LHCN-M2 (cell line): ENCODE results near the gene APBB3. TPM values are rescaled to one million over a fixed set of nuclear protein-coding genes. Genes with fewer than 3 reads are reported as not detected.

ENCODE experiments used
- DNase-seq: peaks from one replicate; pipeline ENCODE4 v3.0.0-alpha.2; 2012; ENCODE audit warnings: low read depth
- total RNA-seq: library from RNA; depleted of rRNA; stranded (reverse); fragments of >200 nt; gene quantifications from 2 replicates; pipeline ENCODE4 v1.2.3, GENCODE V29; 2014

Gene APBB3
- total RNA-seq, 1 experiment from 2014 or later = 19.4 TPM

GRCh38 chr5:140576776-140577201 lies 12.4 kb upstream of the APBB3 start:
- no peak for DNase-seq

DNA sequence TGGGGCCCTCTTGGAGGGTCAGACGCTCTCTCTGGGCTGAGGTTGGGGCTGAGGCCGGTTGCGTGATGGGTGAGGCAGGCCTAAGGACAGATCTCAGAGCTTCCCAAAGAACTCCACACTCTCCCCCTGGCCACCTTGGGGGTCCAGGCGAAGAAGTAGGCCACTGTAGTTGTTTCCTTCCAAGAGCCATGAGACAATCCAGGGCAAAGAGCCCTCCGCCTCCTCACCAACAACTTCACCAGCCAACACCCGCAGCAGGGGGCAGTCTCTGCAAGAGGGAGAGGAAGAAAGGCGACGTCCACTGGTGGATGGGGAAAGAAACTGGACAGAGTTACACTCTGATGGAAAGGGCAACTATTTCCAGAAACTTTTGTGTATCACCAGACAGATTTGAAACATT lies 10.9 kb upstream of the APBB3 start:
- DNase-seq = peak; percentile 55

DNA sequence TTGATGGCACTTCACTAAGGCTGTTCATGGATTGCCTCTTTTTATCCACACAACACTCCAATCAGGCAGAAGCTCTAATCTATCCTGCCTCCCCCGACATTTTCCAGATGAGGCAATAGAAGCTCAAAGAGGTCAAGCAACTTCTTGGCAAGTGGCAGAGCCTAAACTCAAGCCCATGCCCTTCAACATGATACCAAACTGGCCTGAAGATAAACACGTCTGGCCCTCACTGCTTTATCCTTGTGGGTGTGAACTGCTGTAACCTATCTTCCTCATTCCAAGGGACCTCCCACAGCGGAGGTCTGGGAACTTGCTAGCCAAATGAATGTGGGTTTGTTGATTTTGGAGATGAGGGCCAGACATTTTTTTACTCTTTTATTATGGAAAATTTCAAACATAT lies 9.8 kb upstream of the APBB3 start:
- DNase-seq = no peak

- no peak for DNase-seq
Measured at GRCh38 chr5:140573683-140574082, 9.3 kb upstream of the APBB3 start.

DNA sequence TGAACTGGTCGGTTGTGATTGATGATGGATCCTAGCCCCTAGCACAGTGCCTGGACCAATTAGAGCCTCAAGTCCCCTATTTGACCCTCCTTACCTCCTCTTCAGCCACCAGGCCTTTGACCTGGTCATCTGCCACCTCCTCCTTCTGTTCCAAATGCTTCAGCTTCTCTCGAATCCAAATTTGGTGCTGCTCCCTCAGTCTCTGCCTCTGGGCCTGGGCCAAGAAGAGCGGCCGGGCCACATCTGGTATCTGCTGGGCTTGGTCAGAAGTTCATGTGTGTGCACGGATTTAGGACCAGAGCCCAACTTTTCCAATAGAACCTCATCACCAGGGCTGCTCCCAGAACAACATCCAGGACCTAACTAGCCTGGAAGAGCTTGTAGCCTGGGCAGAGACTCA lies 6.7 kb upstream of the APBB3 start:
- DNase-seq = no peak

- no peak for DNase-seq
Measured at GRCh38 chr5:140570488-140570887, 6.1 kb upstream of the APBB3 start.

DNA sequence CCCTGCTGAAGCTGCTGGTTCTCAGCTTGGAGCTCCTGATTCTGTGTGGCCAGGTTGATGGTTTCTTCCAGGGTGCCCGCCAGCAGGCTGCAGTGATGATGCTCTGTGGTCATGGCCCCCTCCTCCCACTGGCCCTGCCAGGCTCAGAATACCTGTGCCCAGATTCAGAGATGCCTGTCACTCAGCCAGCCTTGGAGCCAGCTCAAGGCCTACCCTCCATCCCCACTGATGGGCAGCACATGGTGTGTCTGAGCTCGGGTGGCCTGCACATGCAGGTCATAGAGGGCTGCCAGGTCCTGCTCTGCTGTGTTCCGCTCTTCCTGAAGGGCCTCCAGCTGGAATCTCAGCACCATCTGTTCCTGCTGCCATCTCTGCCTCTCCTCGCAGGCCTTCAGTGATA lies 5.7 kb upstream of the APBB3 start:
- no peak for DNase-seq

GRCh38 chr5:140569197-140569596 lies 4.8 kb upstream of the APBB3 start:
- no peak for DNase-seq

DNA sequence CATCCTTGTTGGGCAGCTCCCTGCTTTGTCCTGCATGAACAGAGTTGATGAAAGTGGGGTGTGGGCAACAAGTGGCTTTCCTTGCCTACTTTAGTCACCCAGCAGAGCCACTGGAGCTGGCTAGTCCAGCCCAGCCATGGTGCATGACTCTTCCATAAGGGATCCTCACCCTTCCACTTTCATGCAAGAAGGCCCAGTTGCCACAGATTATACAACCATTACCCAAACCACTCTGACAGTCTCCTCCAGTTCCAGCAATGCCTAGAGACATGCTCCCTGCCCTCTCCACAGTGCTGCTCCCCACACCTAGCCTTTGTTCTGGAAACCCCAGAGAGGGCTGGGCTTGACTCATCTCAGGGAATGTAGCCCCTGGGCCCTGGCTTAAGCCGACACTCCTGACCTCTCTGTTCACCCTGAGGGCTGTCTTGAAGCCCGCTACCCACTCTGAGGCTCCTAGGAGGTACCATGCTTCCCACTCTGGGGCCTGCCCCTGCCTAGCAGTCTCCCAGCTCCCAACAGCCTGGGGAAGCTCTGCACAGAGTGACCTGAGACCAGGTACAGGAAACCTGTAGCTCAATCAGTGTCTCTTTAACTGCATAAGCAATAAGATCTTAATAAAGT lies 4.2 kb upstream of the APBB3 start:
- DNase-seq = no peak

DNA sequence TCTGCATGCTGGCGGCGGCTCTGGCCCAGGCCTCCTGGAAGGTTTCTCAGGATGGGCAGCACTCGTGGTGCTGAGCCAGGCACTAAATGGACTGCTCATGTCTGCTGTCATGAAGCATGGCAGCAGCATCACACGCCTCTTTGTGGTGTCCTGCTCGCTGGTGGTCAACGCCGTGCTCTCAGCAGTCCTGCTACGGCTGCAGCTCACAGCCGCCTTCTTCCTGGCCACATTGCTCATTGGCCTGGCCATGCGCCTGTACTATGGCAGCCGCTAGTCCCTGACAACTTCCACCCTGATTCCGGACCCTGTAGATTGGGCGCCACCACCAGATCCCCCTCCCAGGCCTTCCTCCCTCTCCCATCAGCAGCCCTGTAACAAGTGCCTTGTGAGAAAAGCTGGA lies 3.5 kb upstream of the APBB3 start:
- no peak for DNase-seq

- no peak for DNase-seq
Measured at GRCh38 chr5:140567136-140567818, 2.9 kb upstream of the APBB3 start.

DNA sequence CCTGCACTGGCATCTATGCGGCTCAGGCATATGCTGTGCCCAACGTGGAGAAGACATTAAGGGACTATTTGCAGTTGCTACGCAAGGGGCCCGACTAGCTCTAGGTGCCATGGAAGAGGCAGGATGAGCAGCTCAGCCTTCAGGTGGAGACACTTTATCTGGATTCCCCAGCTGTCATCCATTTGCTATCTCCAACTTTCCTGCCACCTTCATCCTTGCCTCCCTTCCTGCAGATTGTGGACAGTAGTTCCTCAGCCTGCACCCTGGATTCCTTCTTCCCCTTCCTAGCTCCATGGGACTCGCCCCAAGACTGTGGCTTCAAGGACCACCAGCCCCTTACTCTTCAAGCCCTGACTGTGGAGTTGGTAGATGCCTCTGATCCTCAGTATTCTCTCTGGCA lies 2.3 kb upstream of the APBB3 start:
- no peak for DNase-seq

GRCh38 chr5:140565780-140566095 lies 1.3 kb upstream of the APBB3 start:
- DNase-seq = no peak

- DNase-seq = no peak
Measured at GRCh38 chr5:140565024-140565779, 804 bp upstream of the APBB3 start.

GRCh38 chr5:140563596-140563995 lies 802 bp downstream of the APBB3 start:
- no peak for DNase-seq

DNA sequence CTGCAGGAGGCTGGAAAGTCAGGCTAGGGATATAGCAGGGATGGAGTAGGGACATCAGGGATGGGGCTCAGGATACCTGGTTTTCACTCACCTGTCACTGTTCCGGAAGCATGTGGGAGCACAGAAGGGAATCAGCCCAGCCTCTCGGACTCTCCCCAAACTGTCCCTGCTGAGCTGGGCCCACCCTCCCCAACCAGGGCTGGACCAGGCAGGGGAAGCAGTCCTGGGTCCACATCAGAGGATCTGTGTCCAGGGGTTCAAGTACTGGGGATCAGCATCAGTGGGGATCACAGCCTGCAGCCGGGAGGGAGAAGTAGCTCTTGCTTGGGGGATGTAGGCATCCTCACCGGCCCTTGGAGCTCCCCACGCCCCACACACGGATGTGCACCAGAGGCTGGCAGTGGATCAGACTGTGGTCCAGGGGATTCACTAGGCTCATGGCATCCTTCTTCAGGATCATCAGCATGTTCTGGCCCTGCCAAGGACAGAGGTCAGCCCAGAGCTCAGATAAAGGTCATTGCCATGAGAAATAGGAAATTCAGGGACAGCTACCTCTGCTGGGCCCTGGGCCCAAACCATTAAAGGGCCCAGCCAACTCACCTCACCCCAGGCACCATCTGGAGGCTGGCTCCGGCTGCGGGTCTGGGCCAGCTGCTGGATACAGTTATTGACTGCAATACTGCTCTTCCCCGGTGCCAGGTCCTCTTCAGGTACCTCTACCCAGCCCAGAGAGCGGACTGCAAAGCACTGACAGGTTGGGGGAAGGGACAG lies 2.5 kb downstream of the APBB3 start:
- DNase-seq = no peak

- no peak for DNase-seq
Measured at GRCh38 chr5:140560227-140560626, 4.2 kb downstream of the APBB3 start.

DNA sequence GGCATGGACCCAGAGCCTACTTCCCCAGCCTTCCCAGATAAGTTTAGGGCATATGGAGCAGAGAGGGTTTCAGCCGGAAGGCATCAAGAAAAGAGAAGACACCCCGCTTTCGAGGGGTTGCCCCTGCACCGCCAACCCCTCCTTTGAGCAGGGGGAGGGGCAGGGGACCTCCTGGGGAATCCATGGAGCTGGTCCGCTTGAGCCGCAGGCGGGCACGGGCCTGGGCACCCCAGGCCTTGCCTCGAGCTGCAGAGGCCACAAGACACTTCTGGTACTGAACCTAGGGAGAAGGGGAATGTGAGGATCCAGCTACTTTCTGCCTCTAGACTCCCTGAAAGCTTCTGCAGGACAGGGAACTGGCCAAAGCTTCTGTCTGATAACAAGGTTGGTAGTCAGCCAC lies 5.9 kb downstream of the APBB3 start:
- DNase-seq = no peak

- DNase-seq = no peak
Measured at GRCh38 chr5:140557965-140558364, 6.4 kb downstream of the APBB3 start.

GRCh38 chr5:140557136-140557805 lies 7.1 kb downstream of the APBB3 start, which contains the start of gene SRA1:
SRA1 (minus strand) TSS chr5:140557473; CDS start chr5:140557452, 21 bp downstream.
- DNase-seq = peak; percentile 87

GRCh38 chr5:140556438-140556837 lies 8.0 kb downstream of the APBB3 start:
- DNase-seq = peak; percentile 50
